T-helper 2 cell treated with Interferon-gamma antibody and Interleukin-4, amounts not matched to agents 100 ng/mL and 5 ng/mL, for 36 hours (primary cell): Measurements from ENCODE around the gene PELI2. TPM values are rescaled to one million over a fixed set of nuclear protein-coding genes. Genes with fewer than 3 reads are reported as not detected.

Experiments
- intact Hi-C: fragments of 100-400 bp; cut with micrococcal nuclease; formaldehyde crosslinking; loops from one replicate; pipeline ENCODE4 v1.15.1; 2023
- total RNA-seq: library from RNA; stranded (reverse); gene quantifications from 2 replicates; pipeline ENCODE4 v1.2.3, GENCODE V29; 2022

PELI2 gene
- total RNA-seq, 1 donor from 2014 or later = 1.5 TPM

DNA sequence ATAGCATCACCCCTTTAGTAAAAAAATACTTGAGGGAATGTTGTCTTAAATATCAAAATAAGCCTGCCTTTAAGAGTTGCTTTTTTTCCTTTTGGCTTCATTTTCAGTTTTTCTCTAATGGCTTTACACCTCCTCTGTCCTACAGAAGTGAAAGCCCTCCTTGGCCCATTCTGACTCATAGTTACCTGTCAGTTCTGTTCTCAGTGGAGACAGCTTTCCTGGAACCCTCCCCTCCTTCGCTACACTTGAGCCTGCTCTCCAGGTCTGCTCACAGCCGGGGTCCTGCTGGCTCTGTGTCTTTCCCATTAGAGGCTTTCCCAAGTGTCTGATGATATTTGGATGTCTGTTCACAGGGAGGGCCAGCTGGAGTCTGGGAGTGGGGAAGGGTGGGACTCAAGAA is 84.0 kb downstream of the PELI2 start:
- intact Hi-C loops = no loop called here

DNA sequence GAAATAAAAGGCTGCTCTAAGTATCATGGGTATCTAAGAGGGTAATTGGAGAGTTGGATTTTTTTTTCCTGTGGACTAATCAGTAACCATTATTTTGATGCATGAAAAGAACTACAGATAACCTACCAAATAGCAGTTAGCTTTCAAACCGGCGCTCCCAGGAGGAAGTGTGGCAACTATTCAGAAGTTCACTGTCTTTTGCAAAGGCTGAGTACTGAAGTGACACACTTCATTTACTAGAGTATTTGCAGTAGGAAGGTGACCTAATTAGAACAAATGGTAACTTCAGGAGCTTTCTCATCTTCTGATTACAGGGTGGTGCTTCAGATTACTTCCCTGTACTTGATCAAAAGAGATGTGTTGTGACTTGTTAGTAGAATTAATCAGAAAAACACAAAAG is 87.7 kb downstream of the PELI2 start:
- intact Hi-C loops = no loop called here

DNA sequence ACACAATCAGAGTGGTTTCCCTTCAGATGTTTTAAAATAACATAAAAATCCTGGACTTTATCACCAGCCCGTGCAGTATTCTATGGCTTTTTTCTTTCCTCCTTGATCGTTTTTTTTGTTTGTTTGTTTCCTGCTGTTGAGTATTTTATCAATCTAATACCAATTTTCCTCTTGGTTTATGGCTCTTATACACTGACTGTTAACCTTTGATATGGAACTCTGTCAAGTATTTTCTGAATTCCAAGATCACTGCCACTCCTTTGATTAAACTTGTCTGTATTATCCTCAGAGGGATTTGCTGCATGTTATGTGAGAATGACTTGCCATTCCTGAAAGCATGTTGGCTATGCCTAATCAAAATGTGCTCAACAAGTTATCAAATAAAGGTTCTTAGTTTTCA is 88.4 kb downstream of the PELI2 start:
- intact Hi-C loops = no loop called here

DNA sequence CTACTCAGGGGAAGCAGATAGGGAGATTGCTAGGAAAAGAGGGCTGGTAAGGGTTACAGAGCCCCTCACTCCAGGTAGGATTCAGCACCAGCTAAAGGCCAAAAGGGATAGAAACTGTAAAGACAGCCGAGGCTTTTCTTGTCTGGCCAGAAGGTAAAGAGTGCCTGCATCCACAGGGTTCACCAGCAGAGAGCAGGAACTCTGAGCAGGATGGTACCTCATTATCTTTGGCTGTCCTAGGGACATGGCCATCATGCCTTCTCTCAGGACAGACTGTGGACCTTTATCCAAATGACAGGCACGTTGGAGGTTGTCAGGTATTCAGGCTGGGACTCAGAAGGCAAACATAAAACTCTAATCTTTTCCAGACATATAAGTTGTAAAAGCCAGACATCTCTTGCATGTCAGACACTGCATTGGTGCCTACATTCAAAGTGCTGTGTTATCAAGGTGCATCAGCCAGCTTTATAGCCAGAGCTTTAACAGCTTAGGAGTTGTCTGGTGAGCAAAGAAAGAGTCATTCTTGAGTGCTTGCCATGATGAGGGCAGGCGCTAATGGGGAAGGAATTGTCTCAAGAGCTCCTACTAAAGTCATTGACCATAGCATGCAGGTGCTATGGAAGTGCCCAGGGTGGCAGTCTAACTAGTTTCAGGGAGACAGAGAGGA is 89.5 kb downstream of the PELI2 start:
- intact Hi-C loops = no loop called here

DNA sequence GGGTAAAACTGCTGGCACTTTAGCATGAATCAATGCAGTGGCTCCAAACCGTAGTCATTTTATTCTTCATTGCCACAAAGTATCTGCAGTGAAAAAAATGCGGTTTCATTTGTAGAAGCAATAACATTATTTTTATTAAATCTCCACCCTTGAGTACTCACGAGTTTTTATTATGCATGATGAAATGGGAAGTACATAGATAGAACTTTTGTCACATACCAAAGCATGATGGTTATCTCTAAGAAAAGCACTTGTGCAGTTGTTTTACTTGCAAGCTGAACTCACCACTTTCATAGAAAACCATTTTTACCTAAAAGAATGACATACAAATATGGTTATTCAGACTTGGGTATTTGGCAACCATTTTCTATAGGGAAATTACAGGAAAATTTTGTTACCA is 90.3 kb downstream of the PELI2 start:
- intact Hi-C loops = no loop called here

DNA sequence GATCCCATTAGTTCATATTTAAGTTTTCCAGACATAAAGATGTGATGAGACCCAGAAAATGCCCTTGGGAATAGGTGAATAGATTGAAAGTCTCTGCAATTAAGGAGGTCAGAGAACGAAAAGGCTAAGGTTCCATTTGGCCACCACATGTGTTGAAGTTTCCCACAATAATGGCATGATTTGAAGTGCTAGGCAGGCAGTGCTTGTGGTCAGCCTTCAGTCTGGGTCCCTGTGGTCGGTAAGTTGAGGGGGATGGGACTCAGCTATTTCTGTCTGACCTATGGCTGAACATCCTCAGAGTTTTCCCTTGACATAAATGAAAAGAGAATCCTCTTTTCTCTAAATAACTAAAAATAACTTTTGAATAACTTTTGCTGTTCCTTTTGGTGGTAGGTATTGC is 92.4 kb downstream of the PELI2 start:
- intact Hi-C loops = no loop called here

DNA sequence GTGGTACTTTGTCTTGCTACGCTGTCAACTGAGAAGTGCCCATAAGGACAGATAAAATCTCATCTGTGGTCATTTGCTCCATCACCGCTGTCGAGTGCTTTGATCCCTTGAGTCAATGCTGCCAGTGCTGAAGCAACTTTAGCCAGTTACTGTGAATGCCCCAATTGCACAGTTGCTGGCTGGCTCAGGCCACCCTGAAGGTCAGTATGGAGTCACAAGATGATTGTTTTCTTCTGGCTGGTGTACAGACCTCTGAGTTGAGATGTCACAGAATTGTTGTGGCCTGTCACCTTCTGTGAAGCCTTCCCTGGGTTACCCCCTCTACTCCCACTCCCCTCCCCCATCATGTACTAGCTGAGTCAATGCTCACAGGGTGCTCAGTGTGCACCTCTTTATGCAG is 92.9 kb downstream of the PELI2 start:
- intact Hi-C loops = no loop called here

DNA sequence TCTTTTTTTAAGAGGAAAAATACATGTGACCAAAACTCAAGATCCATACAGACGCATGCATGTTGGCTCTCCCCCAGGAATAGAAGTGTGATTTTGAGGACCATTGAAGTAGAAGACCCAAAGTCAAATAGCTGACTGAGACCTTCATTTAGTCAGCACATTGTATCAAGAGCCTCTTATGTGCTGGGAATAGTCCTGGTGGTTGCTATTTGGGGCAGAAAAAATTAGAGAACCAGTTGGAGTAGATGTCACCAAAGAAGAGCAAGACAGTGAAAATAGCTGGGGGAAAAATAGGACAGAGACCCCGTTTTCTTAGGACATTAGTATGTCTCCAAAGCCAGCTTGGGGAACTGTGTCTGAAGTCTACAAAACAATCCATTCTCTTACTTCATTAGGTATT is 93.6 kb downstream of the PELI2 start:
- intact Hi-C loops = no loop called here

DNA sequence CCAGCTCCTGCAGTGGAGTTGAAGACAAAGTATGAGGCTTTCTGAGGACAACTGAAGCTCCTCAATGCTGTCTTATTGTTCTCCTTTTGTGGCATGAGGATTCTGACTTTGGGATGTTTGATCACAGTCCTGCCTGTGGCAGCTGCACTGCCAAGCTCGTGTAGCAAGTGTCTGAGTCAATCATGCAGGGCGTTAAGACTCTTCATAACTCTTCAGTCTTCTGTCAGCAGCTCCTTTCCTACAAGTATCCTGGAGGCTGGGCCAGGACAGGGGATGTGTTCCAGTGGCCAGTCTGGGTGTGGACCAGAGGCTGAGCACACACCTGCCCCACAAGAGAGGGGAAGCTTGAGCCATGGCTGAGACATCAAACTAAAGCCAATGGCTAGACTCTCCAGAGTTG is 94.3 kb downstream of the PELI2 start:
- intact Hi-C loops = no loop called here

DNA sequence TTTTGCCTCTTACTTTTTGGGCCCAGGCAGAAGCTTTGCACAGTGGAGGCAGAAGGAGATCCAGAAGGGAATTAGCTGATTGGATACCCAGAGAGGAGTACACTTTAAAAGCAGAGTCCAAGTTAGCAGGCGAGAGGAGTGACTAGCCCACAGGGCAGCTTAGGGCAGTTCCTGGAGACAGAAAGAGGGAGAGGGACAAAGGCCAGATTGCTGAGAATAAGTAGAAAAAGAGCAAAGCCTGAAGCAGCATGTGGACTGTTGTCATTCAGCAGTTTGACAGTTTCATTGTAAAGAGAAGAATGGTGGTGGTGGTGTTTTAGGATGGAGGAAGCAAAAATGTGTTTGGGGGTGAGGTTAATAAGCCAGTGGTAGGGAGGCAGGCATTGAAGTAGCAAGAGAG is 95.1 kb downstream of the PELI2 start:
- intact Hi-C loops = no loop called here

DNA sequence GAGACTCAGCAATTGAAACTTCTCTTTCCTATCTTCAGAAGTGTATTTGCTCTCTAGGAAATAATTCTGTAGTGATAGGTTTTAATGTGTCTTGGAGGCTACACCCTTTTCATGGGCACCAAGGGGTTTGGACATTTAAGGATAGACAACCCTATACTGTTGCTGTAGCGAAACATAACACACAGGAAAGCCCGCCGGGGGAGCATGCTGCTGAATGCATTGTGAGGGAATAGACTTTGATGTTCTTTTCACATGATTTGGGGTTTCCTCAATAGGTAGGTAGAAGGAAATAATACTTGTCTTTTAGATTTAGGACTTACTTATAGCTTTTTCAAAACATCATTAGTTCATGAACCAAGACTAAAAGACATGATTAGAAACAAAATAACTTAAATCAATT is 97.0 kb downstream of the PELI2 start:
- intact Hi-C loops = no loop called here

DNA sequence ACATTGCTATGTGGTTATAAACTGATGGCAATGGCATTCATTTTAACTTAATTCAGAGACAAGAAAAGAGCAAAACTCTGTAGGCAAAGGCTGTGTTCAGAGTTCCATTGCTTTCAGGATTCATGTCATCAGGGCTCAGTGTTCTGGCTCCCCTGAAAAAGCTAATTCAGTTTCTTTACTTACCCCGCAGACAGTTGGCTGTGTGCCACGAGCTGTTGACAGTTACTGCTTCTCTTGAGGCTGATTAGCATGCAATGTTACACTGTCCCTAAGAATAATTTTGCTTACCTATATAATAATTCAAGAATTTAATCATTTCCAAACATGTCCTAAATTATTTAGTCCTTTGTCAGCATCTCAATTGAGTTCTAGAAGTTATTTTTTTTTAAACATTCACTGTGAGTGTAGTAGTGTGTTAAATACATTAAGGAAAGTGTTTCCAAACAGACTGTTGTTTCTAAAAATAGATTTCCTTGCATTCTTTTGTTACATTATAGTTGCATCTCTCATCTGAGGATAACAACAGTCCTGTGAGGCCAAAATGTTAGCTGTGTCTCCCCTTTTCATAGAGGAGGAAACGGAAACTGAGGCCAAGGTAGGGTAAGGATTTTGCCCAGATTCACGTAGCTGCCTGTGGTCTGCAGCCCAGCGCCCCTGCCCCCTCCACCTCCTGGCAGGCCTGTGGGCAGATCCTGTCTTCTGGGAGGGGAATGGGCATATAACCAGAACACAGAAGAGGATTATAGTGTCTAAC is 98.6 kb downstream of the PELI2 start:
- intact Hi-C loops = no loop called here

DNA sequence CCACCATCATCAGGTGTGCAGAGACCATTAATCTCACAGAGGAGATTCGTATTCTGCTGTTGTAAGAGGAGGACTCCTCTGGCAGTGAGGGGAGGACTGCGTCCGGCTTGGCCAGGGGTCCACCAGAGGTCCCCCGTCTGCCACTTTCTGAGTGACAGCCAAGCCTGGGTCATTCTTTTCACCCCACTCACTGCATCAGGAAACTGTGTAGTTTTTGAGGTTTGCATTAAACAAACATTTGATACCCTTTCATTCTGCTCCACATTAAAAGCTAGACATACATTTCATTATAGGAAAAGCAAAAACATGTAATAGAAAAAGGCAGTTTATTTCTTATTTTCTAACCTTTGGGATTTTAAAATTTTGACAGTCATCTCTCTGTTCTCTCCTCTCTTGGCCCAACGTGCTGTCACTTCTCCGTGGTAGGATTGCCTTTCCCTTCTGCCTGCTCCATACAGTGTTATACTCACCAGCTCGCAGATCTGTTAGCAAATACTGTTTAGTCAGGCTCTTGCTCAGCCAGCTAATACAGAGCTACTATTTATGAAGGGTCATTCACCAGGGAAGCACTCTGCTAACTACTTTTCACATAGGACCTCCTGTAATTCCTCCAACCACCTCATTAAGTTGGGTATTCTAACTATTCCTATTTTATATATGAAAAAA is 99.3 kb downstream of the PELI2 start:
- intact Hi-C loops = no loop called here

DNA sequence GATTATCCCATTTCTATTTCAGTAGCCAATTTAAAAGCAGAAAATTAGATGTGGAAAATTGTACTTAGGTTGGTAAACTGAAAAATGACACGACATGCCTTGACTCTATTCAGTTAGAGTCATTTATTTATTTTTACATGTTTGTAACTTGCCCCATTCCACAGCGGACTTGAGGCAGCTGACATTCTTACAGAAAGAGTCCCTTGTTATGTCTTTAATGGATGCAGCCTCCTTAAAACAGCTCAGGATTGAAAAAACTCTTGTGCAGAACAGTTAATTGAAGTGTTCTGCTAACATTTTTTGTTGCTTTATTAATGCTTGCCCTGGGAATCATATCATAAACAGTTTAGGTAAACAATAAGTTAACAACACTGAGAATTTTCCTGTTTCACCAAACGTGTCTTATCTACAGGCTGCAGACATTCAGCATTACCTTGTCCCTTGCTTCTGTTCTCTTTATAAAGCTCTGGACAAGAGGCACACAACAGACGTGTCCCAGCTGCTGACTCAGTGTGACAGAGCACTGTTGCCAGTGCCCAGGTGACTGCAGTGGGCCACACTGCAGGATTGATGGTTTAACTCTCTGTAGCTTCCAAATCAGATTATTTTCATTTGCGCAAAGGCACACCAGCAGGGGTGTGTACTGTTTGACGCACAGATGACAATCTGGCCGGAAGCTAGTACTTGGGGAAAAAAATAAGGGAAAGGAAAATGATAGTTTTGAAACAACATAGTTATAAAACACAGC is 101.6 kb downstream of the PELI2 start:
- intact Hi-C loops = no loop called here

DNA sequence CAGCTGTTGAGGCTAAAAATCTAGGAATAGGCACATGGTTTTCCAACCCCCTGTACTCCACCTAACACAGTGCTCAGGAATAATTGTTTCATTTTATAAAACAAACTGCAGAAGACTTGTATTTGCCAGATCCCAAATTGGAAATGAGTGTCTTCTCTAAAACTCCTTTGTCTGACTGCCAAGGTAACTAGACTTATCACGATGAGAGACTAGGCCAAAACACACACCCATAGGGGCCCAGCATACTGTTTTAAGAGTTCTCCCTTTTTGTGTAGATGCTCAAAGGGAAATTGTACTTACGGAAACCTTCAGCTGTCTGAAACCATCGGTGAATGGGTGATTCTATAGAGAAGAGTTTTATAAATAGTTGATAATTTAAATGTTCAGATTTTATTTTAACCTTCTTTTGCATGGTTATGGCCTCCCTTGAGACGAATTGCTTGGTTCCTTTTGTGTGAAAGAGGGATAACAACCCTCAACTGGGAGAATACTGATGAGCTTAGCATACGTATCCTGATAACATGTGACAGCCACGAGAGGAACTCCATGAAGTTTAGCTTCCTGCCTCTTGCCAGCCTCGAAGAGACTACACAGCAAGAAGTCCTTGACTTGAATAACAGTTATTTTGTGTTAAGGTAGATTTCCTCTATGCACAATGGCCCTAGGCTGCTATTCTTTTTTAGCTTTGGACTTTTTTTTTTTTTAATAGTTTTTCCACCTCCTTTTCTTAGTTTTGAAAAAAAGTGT is 103.3 kb downstream of the PELI2 start:
- intact Hi-C loops = no loop called here

DNA sequence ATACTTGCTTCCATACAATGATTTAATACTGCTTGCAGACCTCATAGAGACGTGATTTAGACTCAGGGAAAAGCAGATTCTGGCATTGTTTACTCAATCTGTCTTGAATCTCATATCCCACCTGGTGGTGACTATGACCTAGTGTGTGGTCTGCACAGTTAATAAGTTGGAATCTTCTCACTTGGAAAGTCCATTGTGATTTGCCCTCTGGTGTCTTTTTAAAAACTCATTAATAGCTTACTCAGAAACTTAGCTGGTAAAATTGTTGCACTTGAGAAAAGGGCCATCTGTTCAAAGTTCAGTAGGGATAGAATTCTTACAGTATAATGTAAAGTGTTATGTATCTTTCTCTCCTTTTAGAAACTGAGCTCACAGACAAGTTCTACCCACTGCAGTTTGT is 106.0 kb downstream of the PELI2 start:
- intact Hi-C loops = no loop called here

DNA sequence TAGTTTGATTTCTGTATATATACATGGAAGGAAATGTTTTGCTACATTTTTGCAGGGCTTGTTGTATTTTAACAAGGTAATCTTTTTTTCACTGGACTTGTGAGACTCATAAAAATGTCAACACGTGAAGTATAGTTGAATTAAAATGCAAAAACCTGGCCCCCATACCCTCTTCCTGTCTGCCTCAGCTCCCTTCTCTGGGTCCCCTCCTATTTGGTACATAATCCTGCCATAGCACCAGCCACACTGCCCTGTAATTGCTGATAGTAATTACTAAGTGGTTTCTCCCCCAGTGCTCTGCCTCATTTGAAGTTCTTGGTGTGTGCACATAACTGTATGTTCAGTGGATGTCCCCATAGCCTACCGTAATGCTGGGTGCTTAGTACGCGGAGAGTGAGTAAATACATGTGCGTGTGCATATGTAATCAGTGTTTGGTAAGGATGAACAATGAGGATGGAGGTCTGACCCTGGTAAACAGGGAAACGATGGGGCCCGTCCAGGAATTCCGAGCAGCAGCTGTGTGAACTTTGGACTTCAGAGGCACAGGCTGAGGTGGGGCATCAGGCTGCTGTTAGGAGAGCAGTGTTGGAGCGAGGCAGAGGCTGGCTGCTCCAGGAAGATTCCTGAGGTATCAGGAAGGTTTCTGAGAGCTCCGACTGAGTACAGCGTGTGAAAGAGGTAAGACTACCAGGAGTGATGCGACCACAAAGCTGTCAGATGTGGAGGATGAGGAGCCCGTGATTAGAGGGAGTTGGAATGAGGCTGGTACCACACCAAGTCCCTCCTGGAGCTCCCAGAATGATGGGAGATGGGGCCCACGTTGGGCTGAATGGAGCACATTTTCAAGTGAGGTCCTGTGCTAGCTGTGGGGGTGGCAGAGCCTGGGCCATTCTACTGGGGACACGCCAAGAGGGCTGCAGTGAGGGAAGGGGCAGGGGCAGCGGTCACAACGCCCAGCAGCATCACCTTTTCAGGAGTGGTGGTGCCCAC is 106.8 kb downstream of the PELI2 start:
- intact Hi-C loops = no loop called here

DNA sequence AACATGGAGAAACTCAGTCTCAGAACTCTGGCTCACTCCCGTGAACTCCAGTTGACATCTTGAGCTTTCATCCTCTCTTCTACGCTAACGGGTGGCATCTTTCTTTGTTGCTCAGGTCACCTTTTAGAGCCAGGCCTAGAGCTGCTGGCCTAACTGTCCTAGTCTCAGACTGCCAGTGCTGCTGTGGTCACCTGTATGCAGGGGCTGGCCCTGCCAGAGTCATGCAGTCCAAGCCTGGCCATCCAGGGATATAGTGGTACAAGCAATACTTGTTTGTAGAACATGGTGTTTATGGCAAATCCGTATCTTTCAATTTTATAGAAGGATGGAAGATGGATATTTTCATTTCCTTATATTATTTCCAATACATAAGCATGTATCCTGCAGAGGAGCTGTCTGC is 117.2 kb downstream of the PELI2 start:
- intact Hi-C loops = no loop called here

DNA sequence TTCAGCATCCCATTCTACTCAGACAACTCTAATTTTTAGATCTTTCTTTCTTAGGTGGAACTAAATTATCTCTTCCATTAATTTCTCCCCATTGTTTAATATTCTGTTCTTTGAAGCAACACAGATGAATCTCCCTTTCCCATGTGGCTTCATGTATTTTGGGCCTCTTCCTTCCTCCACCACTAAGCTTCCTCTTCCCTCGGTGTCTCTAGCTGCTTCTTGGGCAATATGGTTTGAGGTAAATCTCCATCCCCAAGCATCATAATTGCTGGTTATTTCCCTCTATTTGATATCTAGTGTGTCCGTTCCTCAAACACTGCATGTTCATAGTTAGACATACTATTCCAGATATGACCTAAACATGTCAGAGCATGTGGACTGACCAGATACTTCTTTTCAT is 119.2 kb downstream of the PELI2 start:
- intact Hi-C loops = no loop called here

DNA sequence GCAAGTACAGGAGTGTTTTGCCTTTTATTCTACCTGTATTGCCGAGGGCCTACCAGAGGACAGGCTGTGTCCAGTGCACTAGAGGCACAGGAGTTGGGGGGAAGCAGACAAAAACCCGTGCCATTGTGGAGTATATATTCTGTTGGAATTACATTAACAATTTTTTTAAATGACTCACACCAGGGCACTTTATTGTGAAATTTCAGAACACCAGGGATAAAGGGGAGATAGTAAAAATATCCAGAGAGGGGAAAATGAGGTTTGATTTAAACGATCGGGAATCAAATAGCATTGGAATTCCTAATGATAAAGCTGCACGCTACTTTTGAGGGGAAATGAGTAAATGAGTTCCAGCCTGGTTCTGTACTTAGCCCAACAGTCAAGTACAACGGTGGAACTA is 123.2 kb downstream of the PELI2 start:
- intact Hi-C loops = no loop called here
